ENCODE measurements around the gene SCYGR6. TPM values are rescaled to one million over a fixed set of nuclear protein-coding genes. Genes with fewer than 3 reads are reported as not detected.
A peak's percentile ranks its signal among the peaks of the same experiment; 100 is the strongest.

Gene SCYGR6
- total RNA-seq, 8 experiments from 2014 or later, result not detected

DNA sequence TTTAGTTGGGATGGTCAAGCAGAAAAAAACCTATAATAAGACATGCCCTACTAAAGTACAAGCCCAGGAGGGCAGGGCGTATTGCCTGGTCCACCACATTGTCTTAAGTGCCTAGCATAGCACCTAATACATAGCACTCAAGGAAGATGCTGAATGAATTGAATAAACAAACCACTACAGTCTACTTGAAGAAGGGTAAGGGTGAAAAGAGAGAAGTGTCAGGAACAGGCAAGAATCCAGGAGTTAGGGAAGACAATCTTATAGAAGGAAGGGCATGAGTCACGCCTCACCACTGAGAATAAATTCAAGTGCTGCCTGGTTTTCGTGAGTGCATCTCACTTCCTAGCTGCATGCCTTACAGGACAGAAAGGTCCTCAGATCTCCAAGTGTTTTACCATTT lies 20.6 kb downstream of the SCYGR6 start:
- Histone ChIP-seq H3K4me3 (no peak overlapping the region), H3K4me1 (replicated peaks in 1 of 2) (no peaks in the 10 kb centered on the region), H3K27ac (no peak overlapping the region)
- 20 to 96% (median 89%) methylated on average over 1 to 3 of the region's 3 CpGs; no CpG with 5 or more reads in 3 of the 10 experiments for WGBS, 10 experiments
- peak in 3 of 8 experiments; percentile 43 to 62 (median 53) for ATAC-seq (replicated peaks in 6 of 8)
- in situ Hi-C loops (cut with MboI; ENCODE audit: low pct_unique_long_range_greater_than_20kb in 2 of 9, low sequenced_read_pairs in 9 of 9, unreplicated experiment in 9 of 9), result no loop called here

DNA sequence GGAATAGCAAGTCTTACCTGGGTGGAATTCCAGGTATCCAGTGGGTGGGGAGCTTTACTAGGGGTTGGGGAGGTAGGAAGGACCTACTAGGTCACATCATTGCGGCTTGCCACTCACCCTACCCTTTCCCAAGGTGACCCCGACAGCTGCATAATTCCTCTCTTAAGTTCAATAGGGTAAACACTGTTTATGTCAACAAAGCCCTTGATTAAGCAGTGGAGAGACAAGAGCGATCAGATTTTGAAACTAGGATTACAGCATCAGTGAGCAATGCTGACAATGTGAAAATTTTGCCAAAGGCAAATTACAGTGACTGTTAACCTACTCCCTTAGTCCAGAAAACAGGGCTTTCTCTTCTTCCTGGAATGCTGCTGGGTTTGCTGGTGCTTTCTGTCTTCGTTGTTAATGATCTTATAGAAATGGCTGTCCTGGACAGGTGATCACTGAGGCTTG lies 21.3 kb downstream of the SCYGR6 start:
- peak in 3 of 8 experiments; percentile 65 to 93 (median 93) for ATAC-seq (replicated peaks in 6 of 8)

DNA sequence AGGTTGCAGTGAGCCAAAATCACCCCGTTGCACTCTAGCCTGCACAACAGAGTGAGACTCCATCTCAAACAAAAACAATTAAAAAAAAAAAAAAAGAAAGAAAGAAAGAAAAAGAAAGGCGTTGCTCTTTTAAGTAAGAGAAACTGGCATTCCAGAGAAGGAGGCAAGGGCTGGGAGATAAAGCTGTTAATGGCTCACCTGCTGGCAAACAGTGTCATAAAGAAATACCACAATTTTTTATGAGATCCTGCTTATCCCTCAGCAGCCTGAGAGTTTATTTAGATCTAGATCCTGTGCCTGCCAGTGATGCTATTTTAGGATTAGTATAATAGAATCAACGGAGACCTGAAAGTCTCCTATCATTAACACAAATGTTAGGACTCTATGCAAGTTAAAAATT lies 23.0 kb downstream of the SCYGR6 start:
- ATAC-seq (replicated peaks in 6 of 8), result no peak
- Histone ChIP-seq H3K4me3 (no peak overlapping the region), H3K4me1 (replicated peaks in 1 of 2) (no peaks in the 10 kb centered on the region), H3K27ac (no peak overlapping the region)
- in situ Hi-C loops (cut with MboI; ENCODE audit: low pct_unique_long_range_greater_than_20kb in 2 of 9, low sequenced_read_pairs in 9 of 9, unreplicated experiment in 9 of 9), result no loop called here
- WGBS, 10 experiments, result 25 to 100% (median 81%) methylated on average over 1 to 3 of the region's 3 CpGs; no CpG with 5 or more reads in 1 of the 10 experiments

More for the DNA sequence above, 21.3 kb downstream of the SCYGR6 start:
- H3K4me1 ChIP-seq (replicated peaks in 1 of 2), result no peaks in the 10 kb centered on the region
- no peak overlapping the region for H3K4me3 ChIP-seq
- H3K27ac ChIP-seq, result no peak overlapping the region
- in situ Hi-C loops (cut with MboI; ENCODE audit: low pct_unique_long_range_greater_than_20kb in 2 of 9, low sequenced_read_pairs in 9 of 9, unreplicated experiment in 9 of 9), result no loop called here
- WGBS, 10 experiments, result 14 to 100% (median 83%) methylated on average over 2 to 3 of the region's 4 CpGs; no CpG with 5 or more reads in 5 of the 10 experiments

GRCh38 chr2:227696990-227697679 lies 27.4 kb downstream of the SCYGR6 start:
- Histone ChIP-seq H3K4me1 (replicated peaks in 1 of 2) (no peaks in the 10 kb centered on the region), H3K4me3 (no peak overlapping the region), H3K27ac (no peak overlapping the region)
- WGBS, 10 experiments, result 0 to 100% (median 70%) methylated on average over 1 to 2 of the region's 2 CpGs; no CpG with 5 or more reads in 1 of the 10 experiments
- in situ Hi-C loops (cut with MboI; ENCODE audit: low pct_unique_long_range_greater_than_20kb in 2 of 9, low sequenced_read_pairs in 9 of 9, unreplicated experiment in 9 of 9), result no loop called here
- peak in 2 of 8 experiments; percentile 66 to 91 for ATAC-seq (replicated peaks in 6 of 8)

DNA sequence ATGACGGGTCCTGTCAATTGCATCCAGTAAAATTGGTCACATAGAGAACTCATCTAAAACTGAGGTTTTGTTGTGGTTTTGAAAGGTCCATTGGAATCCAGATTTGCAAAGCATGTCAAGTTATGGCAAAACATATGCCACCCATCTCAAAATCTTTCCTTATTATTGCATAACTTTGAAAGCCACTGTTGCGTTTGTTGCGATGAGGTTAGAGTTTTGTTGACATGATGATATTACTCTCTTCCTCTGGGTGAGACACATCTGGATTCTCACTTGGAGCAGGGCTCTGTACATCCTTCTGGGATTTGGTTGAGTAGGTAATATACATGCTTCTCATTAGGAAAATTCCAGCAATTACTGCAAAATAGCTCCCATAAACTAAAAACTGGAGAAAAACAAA lies 37.4 kb downstream of the SCYGR6 start:
- Histone ChIP-seq H3K4me1 (replicated peaks in 1 of 2) (no peaks in the 10 kb centered on the region), H3K27ac (no peak overlapping the region), H3K4me3 (no peak overlapping the region)
- in situ Hi-C loops (cut with MboI; ENCODE audit: low pct_unique_long_range_greater_than_20kb in 2 of 9, low sequenced_read_pairs in 9 of 9, unreplicated experiment in 9 of 9), result no loop called here
- WGBS, 10 experiments, result 73 to 100% (median 90%) methylated on average over 1 to 3 of the region's 3 CpGs; no CpG with 5 or more reads in 4 of the 10 experiments
- ATAC-seq (replicated peaks in 6 of 8), result no peak

DNA sequence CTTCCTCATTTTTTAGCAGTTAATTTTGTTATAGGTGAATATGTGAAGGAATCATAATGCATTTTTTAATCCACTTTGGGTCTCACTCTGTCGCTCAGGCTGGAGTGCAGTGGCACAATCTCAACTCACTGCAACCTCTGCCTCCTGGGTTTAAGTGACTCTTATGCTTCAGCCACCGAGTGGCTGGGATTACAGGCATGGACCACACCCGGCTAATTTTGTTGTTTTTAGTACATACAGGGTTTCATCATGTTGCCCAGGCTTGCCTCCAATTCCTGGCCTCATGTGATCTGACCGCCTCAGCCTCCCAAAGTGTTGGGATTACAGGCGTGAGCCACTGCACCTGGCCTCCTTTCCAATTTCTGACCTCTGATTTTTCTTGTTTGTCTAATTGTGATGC lies 40.3 kb downstream of the SCYGR6 start:
- Histone ChIP-seq H3K4me3 (no peak overlapping the region), H3K4me1 (replicated peaks in 1 of 2) (no peaks in the 10 kb centered on the region), H3K27ac (no peak overlapping the region)
- in situ Hi-C loops (cut with MboI; ENCODE audit: low pct_unique_long_range_greater_than_20kb in 2 of 9, low sequenced_read_pairs in 9 of 9, unreplicated experiment in 9 of 9), result no loop called here
- peak in 1 of 8 experiments; percentile 77 for ATAC-seq (replicated peaks in 6 of 8)
- 0 to 100% (median 86%) methylated on average over 1 to 5 of the region's 5 CpGs; no CpG with 5 or more reads in 2 of the 10 experiments for WGBS, 10 experiments

- in situ Hi-C loops (cut with MboI; ENCODE audit: low pct_unique_long_range_greater_than_20kb in 2 of 9, low sequenced_read_pairs in 9 of 9, unreplicated experiment in 9 of 9), result no loop called here
- H3K4me3 ChIP-seq, result no peak overlapping the region
- H3K27ac ChIP-seq, result no peak overlapping the region
- no peak for ATAC-seq (replicated peaks in 6 of 8)
- no peaks in the 10 kb centered on the region for H3K4me1 ChIP-seq (replicated peaks in 1 of 2)
- 20 to 100% (median 96%) methylated on average over 1 to 3 of the region's 3 CpGs; no CpG with 5 or more reads in 5 of the 10 experiments for WGBS, 10 experiments
Observed at GRCh38 chr2:227677928-227678327, 46.6 kb downstream of the SCYGR6 start.

GRCh38 chr2:227674485-227674884 lies 50.1 kb downstream of the SCYGR6 start:
- WGBS, 10 experiments, result 10 to 93% (median 81%) methylated on average over 1 to 5 of the region's 5 CpGs

More at GRCh38 chr2:227674485-227674884, 50.1 kb downstream of the SCYGR6 start:
- H3K4me3 ChIP-seq, result no peak overlapping the region
- in situ Hi-C loops (cut with MboI; ENCODE audit: low pct_unique_long_range_greater_than_20kb in 2 of 9, low sequenced_read_pairs in 9 of 9, unreplicated experiment in 9 of 9), result loop anchor here in 3 of 9 experiments (25.0 kb wide), 2 partner anchors 88 to 188 kb away; partner anchors contain the start of gene DAW1 (in 1 of the 3)
- H3K27ac ChIP-seq, result no peak overlapping the region
- H3K4me1 ChIP-seq (replicated peaks in 1 of 2), result peaks cover 0 to 4% of the 10 kb centered on the region in 2 donors
- ATAC-seq (replicated peaks in 6 of 8), result no peak

Other genes starting within 250 kb of the SCYGR6 start
- gene SCYGR2, start 125.9 kb downstream of the SCYGR6 start, total RNA-seq, result 1 to 10 TPM in 1 of 8 experiments, not detected in 7; 3.1 TPM
- gene SCYGR3, start 109.9 kb downstream of the SCYGR6 start, total RNA-seq, result not detected
- gene SCYGR4, start 107.3 kb downstream of the SCYGR6 start, total RNA-seq, result under 1 TPM in 2 of 8 experiments, not detected in 6; 0.36 to 0.62 TPM
- not detected for gene SCYGR5, start 58.0 kb downstream of the SCYGR6 start, total RNA-seq
- 1 to 10 TPM in 3 of 8 experiments, under 1 TPM in 5; 0.27 to 7.5 (median 0.78) TPM for gene SLC19A3, start 6.7 kb downstream of the SCYGR6 start, total RNA-seq
- gene SCYGR7, start 3.6 kb upstream of the SCYGR6 start, total RNA-seq, result not detected
- gene SCYGR8, start 21.1 kb upstream of the SCYGR6 start, total RNA-seq, result under 1 TPM in 1 of 8 experiments, not detected in 7; 0.38 TPM
- gene CCL20, start 89.1 kb upstream of the SCYGR6 start, total RNA-seq, result under 1 TPM in 2 of 8 experiments, not detected in 6; 0.16 to 0.38 TPM
- gene DAW1, start 146.9 kb upstream of the SCYGR6 start, total RNA-seq, result 10 to 100 TPM in 1 of 8 experiments, under 1 TPM in 3, not detected in 4; 0.08 to 28.3 (median 0.13) TPM